Activated naive CD4-positive, alpha-beta T cell treated with anti-CD3 and anti-CD28 coated beads, Interleukin-2, amount 50 U/mL, for 72 hours (primary cell): ENCODE data around the gene SLC35B2. TPM values are rescaled to one million over a fixed set of nuclear protein-coding genes. Genes with fewer than 3 reads are reported as not detected.

Experiments used
- ATAC-seq, 2 donors: fragments of 150-1000 bp; cut with Tn5 transposase; 2 replicates each; pipeline ENCODE4 v1.10.0; 2021; ENCODE audit warnings: mild to moderate bottlenecking in 2 of 2, moderate library complexity in 2 of 2
- DNase-seq, 2 donors: peaks; one replicate each; pipeline ENCODE4 v3.0.0; 2021 to 2022; ENCODE audit warnings: low spot score in 2 of 2
- H3K27ac Mint-ChIP-seq, 2 donors: one replicate each; pipeline ENCODE4 v1.8.0; 2022; ENCODE audit warnings: mild to moderate bottlenecking in 2 of 2, mixed read lengths in 2 of 2
- H3K36me3 Mint-ChIP-seq, 2 donors: one replicate each; pipeline ENCODE4 v1.8.0; 2022; ENCODE audit warnings: mixed read lengths in 2 of 2
- H3K9me3 Mint-ChIP-seq, 2 donors: one replicate each; pipeline ENCODE4 v1.8.0; 2022; ENCODE audit warnings: mixed read lengths in 2 of 2
- total RNA-seq, 2 donors: library from RNA; stranded (reverse); gene quantifications; one replicate each; pipeline ENCODE4 v1.2.3, GENCODE V29; 2022

The SLC35B2 gene
- total RNA-seq, 2 donors from 2014 or later: 18.3 to 23.8 TPM

DNA sequence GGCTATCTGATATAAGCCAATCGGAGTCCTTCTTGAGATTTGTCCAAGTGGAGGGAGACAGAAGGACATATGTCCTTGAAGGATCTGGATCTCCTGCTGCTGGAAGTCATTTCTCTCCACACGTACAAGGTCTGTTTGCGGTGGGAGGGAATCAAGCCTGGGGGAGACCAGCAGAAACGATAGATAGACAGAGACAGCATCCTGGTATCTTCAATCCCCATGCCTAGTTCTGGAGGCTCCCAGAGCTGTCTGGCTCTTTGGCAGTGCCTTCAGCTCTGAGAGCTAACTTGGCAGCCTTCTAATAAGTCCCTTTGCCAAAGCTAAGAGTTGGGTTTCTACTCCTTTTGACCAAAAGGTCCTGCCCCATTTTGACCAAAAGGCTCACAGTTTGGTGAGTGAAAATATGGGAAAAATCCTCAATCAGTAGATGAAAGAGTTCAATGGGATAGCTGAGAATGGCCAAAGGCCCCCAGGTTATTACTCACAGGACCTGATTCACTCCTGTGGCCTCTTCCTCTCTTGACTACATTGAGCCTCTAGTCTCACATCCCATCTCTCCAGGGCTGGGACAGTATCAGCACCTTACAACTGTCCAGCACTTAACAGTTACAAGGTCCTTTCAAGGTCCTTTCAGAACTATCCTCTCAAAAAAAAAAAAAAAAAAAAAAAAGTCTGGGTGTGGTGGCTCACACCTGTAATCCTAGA, 35.5 kb upstream of the SLC35B2 start:
- Mint-ChIP-seq H3K9me3 (no peaks in the 10 kb centered on the region), H3K36me3 (no peaks in the 10 kb centered on the region), H3K27ac (no peak overlapping the region)
- DNase-seq: no peak
- peak in 1 of 2 donors; percentile 42 for ATAC-seq

DNA sequence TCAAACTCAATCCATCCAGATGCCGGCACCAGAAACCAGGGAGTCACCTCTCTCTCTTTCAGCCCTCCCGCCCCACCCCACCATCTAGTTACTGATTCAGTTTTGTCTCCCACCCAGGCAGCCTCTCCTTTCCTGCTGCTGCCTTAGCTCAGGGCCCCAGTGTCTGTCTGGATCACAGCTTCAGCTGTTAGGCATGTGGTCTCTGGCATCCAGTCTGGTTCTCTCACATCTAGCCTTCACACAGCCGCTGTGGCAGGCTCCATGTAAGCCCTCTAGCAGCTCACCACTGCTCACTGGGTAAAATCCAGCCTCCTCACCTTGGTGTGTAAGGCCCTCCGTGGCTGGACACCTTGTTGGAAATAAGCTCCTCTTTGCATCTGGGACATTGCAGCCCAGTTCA, 34.5 kb upstream of the SLC35B2 start:
- H3K36me3 Mint-ChIP-seq: no peaks in the 10 kb centered on the region
- ATAC-seq: peak in 1 of 2 donors; percentile 21
- DNase-seq: no peak
- no peak overlapping the region for H3K27ac Mint-ChIP-seq
- H3K9me3 Mint-ChIP-seq: no peaks in the 10 kb centered on the region

DNA sequence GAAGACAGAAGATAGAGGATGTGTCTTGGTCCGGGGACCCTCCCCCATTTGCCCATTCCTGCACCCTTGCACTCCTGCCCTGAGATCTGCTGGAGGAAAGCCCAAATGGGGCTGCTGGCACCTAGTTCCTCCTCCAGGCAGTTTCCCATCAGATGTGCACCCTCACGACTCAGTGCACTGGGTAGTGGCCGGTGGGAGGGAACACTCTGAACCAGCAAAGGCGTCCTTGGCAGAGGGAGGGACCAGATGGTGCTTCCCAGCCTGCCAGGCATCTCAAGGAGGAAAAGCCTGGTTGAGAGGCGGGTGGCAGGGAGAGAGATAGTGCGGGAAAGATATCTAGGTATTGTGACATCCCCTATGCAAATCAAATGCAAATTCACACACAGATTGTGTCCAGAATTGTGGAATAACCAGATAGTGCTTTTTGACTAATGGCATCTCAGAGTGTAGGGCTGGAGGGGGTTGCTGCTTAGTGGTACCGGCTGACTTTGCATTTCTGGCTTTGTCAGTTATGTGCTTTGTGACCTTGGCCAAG, 32.5 kb upstream of the SLC35B2 start:
- DNase-seq (no peak), ATAC-seq (no peak)
- Mint-ChIP-seq H3K36me3 (no peaks in the 10 kb centered on the region), H3K27ac (no peak overlapping the region), H3K9me3 (no peaks in the 10 kb centered on the region)

DNA sequence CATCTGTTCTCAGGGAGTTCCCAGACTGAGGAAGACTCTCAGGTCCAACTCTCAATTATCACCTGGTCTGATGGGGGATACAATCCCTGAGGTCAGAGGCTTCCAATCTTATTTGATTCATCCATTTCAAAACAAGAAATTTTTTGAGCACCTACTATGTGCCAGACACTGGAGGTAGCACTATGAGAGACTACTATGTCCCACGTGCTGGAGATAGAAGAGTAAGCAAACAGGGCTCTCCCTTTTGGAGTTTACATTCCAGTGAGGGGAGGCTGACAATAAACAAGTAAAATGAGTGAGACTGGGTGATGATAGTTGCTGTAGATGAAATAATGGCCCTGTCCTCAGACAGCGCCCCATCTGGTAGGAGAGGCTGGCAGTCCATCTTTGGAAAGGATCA, 29.4 kb upstream of the SLC35B2 start:
- DNase-seq (no peak), ATAC-seq (no peak)
- Mint-ChIP-seq H3K27ac (no peak overlapping the region), H3K36me3 (no peaks in the 10 kb centered on the region), H3K9me3 (no peaks in the 10 kb centered on the region)

DNA sequence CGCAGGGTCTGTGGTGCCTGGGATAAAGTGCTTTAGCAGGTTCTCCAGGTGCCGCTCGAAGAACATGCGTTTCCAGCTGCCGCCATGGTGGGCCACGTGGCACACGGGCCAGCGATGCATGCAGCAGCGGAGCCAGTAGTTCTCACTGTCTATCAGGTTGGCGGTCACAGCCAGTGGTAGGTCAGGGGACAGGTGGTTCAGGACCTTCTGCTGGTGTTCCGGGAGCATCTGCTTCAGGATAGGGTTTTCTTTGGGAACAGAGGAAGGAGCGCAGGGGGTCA, 28.9 kb upstream of the SLC35B2 start:
- Mint-ChIP-seq H3K9me3 (no peaks in the 10 kb centered on the region), H3K36me3 (no peaks in the 10 kb centered on the region), H3K27ac (no peak overlapping the region)
- DNase-seq (no peak), ATAC-seq (no peak)

DNA sequence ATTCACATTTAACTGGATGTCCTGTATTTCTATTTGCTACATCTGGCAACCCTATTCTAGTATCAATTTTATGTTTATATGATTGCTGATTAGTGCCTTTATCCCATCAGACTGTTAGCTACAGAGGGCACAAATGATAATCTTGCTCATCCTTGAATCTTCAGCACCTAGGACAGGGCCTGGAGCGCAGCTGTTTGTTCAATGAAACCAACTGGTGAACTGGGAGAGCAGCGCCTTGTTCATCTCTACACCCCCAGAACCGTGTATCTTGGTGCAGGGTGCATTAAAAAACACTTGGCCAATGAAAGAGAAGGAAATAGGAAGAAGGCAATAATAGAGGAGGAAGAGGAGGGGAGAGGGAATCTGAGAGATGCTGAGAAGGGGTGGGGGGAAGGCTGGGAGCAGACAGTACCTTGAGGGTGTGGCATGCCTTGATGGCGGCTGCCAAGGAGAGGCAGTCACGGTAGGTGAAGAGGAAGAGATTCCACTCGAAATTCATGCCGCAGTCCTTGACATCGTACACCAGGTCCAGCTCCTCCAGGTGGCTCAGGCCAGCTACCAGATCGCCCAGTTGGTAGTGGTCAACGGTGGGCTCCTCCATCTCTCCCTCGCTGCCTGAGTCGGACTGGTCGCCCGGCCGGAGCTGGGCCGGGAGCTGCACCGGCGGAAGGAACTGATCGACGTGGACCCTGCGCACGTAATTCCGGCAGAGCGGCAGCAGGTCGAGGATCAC, 28.4 kb upstream of the SLC35B2 start:
- H3K27ac Mint-ChIP-seq: no peak overlapping the region
- no peak for ATAC-seq
- no peaks in the 10 kb centered on the region for H3K36me3 Mint-ChIP-seq
- no peak for DNase-seq
- H3K9me3 Mint-ChIP-seq: no peaks in the 10 kb centered on the region

DNA sequence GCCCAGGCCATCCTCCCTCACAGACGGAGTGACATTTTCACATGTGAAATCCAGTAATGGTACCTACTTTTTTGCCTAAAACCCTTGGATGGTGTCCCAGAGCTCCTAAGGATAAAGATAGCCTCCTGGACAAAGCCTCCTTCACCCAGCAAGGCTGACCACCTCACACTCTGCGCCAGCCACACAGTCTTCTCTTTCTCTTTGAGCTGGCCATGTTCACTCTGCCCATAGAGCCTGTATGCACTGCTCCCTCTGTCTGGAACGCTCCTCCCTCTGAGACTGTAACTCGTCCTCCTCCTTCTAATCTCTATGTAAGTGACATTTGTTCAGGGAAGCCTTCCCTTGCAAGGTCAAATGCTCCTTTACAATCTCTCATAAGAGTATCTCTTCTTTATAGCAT, 27.5 kb upstream of the SLC35B2 start:
- H3K9me3 Mint-ChIP-seq: no peaks in the 10 kb centered on the region
- DNase-seq (no peak), ATAC-seq (no peak)
- no peaks in the 10 kb centered on the region for H3K36me3 Mint-ChIP-seq
- H3K27ac Mint-ChIP-seq: no peak overlapping the region

DNA sequence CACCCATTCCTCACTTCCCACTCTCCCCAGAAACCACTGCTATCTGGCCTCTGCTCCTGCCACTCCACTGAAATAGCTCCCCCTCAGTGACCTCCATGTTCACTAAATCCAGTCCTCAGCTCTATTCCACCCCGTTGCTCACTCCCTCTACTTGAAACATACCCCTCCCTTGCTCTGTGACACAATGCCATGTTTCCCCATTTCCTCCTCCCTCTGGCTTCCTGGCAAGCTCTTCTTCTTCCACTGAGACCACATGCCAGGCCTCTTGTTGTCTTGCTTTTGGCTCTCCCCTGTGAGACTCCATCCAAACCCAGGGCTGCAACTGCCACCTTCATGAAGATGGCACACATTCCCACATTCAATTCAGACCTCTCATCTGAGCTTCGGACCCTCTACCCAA, 26.8 kb upstream of the SLC35B2 start:
- ATAC-seq (no peak), DNase-seq (no peak)
- Mint-ChIP-seq H3K27ac (no peak overlapping the region), H3K36me3 (no peaks in the 10 kb centered on the region), H3K9me3 (no peaks in the 10 kb centered on the region)

DNA sequence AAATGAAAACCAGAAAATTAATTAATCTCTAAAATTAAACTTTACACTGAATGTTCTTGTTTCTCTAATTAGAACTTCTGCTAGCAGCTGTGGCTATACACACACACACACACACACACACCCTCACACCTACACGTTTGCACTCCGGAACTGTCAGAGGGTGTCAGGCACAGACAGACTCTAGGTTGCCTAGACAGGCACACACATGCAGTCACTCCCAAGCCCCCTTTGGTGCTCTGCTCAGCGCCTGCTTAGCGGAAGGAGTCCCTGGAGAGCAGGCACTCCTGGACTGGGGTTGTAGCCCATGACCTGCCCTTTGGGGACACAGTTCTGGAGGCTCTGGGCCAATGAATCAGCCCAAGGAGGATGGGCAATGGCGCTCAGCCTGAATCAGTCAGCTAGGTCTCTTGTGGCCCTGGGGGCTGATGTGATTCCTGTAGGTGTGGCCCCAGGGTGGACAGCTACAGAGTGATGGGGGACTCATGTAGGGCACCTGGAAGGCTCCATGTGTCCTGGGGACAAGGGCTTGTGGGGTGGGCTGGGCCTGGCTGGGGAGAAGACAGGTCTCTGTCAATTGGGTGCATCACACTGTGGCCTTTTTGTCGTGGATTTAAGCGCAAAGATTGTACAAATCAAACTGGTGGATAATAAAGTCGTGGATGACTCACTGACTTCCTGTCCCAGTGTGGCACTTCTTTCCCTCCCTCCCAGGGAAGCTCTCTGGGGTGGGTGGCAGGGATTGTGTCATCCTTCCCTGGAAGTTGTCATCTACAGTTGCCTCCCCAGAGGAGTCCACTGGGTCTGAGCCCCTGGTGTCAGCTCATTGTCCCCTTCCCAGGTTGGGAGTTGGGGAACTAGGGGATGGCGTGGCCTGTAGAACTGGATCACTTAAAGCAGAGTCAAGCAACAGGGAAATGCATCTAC, 21.7 kb upstream of the SLC35B2 start:
- Mint-ChIP-seq H3K9me3 (no peaks in the 10 kb centered on the region), H3K27ac (no peak overlapping the region), H3K36me3 (no peaks in the 10 kb centered on the region)
- ATAC-seq: no peak
- no peak for DNase-seq

DNA sequence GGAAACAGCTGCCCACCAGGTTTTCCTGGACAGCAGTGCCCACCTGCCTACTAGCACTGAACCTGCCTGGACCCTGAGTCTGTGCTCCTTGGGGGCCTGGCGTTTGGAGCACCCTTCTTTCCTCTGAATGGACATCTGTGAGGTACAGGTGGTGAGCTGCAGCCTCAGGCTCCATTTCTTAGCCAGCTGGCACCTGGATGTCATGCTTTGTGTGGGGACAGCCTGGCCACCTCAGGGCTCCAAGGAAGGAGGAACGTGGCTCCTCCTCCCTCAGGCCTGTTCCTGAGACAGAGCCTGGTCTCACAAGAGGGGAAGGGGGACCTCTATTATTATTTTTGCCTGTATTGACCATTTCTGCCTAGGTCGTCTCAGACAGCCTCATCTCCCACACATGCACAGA, 21.0 kb upstream of the SLC35B2 start:
- ATAC-seq (no peak), DNase-seq (no peak)
- Mint-ChIP-seq H3K36me3 (no peaks in the 10 kb centered on the region), H3K9me3 (no peaks in the 10 kb centered on the region), H3K27ac (no peak overlapping the region)

DNA sequence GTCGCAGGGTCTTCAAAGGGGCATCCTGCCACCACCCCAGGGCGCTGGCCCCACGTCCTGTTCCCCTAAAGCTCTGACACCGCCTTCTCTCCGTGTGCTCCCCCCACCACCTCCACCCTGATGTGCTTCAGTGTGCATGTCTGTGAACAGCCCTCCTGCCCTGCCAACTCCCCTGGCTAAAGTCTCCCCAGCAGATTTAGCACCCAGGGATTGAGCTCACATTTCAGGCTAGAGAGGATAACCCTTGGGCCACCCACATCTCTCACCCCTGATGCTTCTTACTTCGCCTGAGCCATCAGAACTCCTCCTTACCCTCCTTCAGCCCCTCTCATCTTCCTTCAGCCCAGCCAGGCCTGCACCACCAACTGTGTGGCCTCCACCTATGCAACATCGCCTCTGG, 20.4 kb upstream of the SLC35B2 start:
- no peaks in the 10 kb centered on the region for H3K9me3 Mint-ChIP-seq
- no peak overlapping the region for H3K27ac Mint-ChIP-seq
- H3K36me3 Mint-ChIP-seq: no peaks in the 10 kb centered on the region
- no peak for DNase-seq
- no peak for ATAC-seq

DNA sequence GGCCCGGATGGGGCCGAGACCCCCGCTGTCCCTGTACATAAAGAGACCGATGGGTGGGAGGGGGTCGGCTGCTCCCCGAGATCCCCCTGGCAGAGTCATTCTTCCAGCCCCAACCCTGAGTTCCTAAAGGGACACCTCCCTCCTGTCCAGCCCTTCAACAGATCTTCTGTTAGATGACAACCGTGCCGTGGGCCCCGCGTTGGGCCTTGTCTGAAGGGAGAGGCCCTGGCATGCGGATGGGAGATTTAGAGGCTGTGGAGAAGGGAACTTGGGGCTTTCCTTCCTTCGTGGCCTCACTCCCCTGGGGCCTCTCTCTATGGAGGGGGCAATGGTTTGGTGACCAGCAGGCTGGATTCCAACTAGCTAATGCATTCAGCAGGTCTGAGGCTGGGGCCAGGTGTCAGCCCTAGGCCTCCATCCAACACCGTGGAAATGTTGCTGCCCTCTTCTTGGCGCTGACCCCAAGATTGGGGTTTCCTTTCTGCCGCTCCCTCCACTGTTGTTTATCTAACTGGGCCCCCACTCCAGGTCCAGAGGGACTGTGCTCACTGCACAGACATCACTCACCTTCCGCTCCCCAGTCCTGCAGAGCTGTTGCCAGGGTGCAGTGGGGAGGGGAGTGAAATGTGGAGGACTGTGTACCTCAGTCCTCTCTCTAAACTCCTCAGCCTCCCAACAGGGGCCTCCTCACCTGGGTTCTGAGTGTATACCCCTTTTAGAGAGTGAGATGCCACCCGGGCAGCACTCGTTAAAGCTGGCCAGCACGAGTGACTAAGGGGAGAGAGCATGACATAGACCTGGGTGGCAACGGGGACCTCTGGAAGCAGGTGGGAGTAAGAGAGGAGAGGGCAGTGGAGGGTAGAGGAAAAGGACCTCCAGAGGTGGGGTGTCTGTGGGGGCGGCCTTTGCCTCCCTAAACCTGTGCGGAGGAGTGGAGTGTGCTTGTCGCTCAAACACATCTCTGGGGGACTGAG, 19.6 kb upstream of the SLC35B2 start:
- ATAC-seq: no peak
- Mint-ChIP-seq H3K27ac (no peak overlapping the region), H3K36me3 (no peaks in the 10 kb centered on the region)

DNA sequence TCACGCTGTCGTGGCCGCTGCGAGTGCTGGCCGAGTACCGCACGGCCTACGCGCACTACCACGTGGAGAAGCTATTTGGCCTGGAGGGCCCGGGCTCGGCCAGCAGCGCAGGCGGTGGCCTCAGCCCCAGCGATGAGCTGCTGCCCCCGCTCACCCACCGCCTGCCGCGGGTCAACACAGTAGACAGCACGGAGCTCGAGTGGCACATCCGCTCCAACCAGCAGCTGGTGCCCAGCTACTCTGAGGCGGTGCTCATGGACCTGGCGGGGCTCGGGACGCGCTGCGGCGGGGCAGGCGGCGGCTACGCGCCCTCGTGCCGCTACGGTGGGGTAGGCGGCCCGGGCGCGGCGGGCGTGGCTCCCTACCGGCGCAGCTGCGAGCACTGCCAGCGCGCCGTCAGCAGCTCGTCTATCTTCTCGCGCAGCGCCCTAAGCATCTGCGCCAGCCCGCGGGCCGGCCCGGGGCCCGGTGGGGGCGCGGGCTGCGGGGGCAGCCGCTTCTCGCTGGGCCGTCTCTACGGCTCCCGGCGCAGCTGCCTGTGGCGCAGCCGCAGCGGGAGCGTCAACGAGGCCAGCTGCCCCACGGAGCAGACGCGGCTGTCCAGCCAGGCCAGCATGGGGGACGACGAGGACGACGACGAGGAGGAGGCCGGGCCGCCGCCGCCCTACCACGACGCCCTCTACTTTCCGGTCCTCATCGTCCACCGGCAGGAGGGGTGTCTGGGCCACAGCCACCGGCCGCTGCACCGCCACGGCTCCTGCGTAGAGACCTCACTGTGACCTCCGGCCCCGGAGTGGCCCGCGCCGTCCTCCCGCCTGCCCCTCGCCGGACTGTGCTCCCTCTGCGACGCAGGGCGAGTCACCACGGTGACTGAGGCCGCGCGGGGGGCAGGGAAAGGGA, 18.7 kb upstream of the SLC35B2 start:
- H3K27ac Mint-ChIP-seq: no peak overlapping the region
- DNase-seq (no peak), ATAC-seq (peak; percentile 18 to 66)
- no peaks in the 10 kb centered on the region for H3K36me3 Mint-ChIP-seq
- H3K9me3 Mint-ChIP-seq: no peaks in the 10 kb centered on the region

More for the DNA sequence above, 19.6 kb upstream of the SLC35B2 start:
- H3K9me3 Mint-ChIP-seq: no peaks in the 10 kb centered on the region
- DNase-seq: no peak

DNA sequence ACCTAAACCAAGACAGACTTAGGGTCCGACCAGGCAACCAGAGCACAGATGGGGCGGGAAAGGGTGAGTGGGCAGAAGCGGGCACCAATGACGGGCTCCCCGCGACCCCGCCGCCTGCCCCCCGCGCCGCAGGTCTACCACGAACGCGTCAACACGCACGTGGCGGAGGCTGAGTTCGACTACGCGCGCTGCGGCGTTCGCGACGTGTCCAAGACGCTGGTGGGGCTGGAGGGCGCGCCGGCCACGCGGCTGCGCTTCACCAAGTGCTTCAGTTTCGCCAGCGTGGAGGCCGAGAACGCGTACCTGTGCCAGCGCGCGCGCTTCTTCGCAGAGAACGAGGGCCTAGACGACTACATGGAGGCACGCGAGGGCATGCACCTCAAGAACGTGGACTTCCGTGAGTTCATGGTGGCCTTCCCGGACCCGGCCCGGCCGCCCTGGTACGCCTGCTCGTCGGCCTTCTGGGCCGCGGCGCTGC, 18.0 kb upstream of the SLC35B2 start:
- H3K27ac Mint-ChIP-seq: no peak overlapping the region
- DNase-seq: no peak
- no peak for ATAC-seq
- H3K9me3 Mint-ChIP-seq: no peaks in the 10 kb centered on the region
- H3K36me3 Mint-ChIP-seq: no peaks in the 10 kb centered on the region

DNA sequence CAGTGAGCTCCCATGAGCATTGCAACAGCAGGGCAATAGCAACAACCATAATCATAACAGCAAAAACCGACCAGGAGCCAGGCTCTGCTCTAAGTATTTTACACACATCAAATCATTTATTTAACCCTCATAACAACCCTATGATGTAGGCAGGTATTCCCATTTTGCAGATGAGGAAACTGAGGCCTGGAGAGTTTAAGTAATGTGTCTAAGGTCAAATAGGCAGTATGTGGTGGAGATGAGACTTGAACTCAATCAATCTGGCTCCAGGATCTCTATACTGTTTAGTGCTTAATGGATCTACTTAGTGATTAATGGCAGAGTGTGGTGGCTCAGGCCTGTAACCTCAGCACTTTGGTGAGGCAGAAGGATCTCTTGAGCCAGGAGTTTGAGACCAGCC, 16.3 kb upstream of the SLC35B2 start:
- ATAC-seq: no peak
- H3K36me3 Mint-ChIP-seq: no peaks in the 10 kb centered on the region

More for the DNA sequence above, 16.3 kb upstream of the SLC35B2 start:
- Mint-ChIP-seq H3K9me3 (no peaks in the 10 kb centered on the region), H3K27ac (no peak overlapping the region)
- no peak for DNase-seq
